Caco-2 (cell line): ENCODE measurements around the gene TPR. TPM values are rescaled to one million over a fixed set of nuclear protein-coding genes. Genes with fewer than 3 reads are reported as not detected.

Experiments used
- BruUV-seq: library from RNA; stranded (reverse); fragments of 400-500 nt; replicated peaks from 2 replicates; lab custom pipeline; 2021; lab: Mats Ljungman, UMichigan
- CTCF ChIA-PET: fragments of 300-600 bp; sonication (Branson Sonifier 250); formaldehyde crosslinking; loops from one replicate; lab custom pipeline; 2022; ENCODE audit warnings: antibody characterized with exemption; lab: Charles Lee
- POLR2A ChIA-PET: fragments of 300-600 bp; sonication (Branson Sonifier 250); formaldehyde crosslinking; loops from one replicate; lab custom pipeline; 2022; ENCODE audit warnings: antibody characterized with exemption; lab: Charles Lee
- DNase-seq, 2 experiments: peaks; one replicate each; pipeline versions ENCODE4 v3.0.0 to v3.0.0-alpha.2; 2020 to 2022
- H3K27me3 ChIP-seq: replicated peaks from 2 replicates; pipeline ENCODE4 v1.6.0; 2011; ENCODE audit warnings: low read length; ENCODE audit not compliant: control insufficient read depth, insufficient read depth
- H3K36me3 ChIP-seq: 2 replicates; pipeline ENCODE4 v1.5.1; 2011; ENCODE audit warnings: low read length; ENCODE audit not compliant: control insufficient read depth, insufficient read depth
- H3K4me1 ChIP-seq: fragments of 250-450 bp; sonication (Bioruptor Pico); 2 replicates; pipeline ENCODE4 v1.5.1; 2020; ENCODE audit warnings: mild to moderate bottlenecking
- H3K4me3 ChIP-seq: 2 replicates; pipeline ENCODE4 v1.5.1; 2011; ENCODE audit warnings: low read depth, mild to moderate bottlenecking, control low read depth, low read length
- H3K9me3 ChIP-seq: fragments of 250-450 bp; sonication (Bioruptor Pico); 2 replicates; pipeline ENCODE4 v1.5.1; 2020; ENCODE audit warnings: mild to moderate bottlenecking, moderate library complexity
- H3K27ac Mint-ChIP-seq: one replicate; pipeline ENCODE4 v1.8.0; 2022; ENCODE audit warnings: mixed read lengths; ENCODE audit not compliant: unreplicated experiment
- H3K27me3 Mint-ChIP-seq: one replicate; pipeline ENCODE4 v1.8.0; 2022; ENCODE audit warnings: mixed read lengths; ENCODE audit not compliant: insufficient read depth, unreplicated experiment
- H3K36me3 Mint-ChIP-seq: one replicate; pipeline ENCODE4 v1.8.0; 2022; ENCODE audit warnings: mild to moderate bottlenecking, mixed read lengths; ENCODE audit not compliant: insufficient read depth, unreplicated experiment
- H3K4me1 Mint-ChIP-seq: one replicate; pipeline ENCODE4 v1.8.0; 2022; ENCODE audit warnings: low read depth, mixed read lengths; ENCODE audit not compliant: unreplicated experiment
- H3K4me3 Mint-ChIP-seq: one replicate; pipeline ENCODE4 v1.8.0; 2022; ENCODE audit warnings: mild to moderate bottlenecking, moderate library complexity, mixed read lengths; ENCODE audit not compliant: unreplicated experiment
- H3K9me3 Mint-ChIP-seq: one replicate; pipeline ENCODE4 v1.8.0; 2022; ENCODE audit warnings: mixed read lengths; ENCODE audit not compliant: unreplicated experiment
- CTCF ChIP-seq, 2 experiments: fragments of 200-600 bp in 1 of 2; IDR thresholded peaks; 1 replicate in 1 of 2; 2 replicates in 1 of 2; pipeline versions ENCODE4 v1.5.1 to v1.8.0; 2011 to 2022; ENCODE audit warnings: antibody characterized with exemption in 1 of 2, control low read depth in 1 of 2, inconsistent platforms in 1 of 2, low read depth in 1 of 2, low read length in 1 of 2, mild to moderate bottlenecking in 1 of 2, moderate library complexity in 1 of 2; ENCODE audit not compliant: insufficient read depth in 1 of 2, severe bottlenecking in 1 of 2, unreplicated experiment in 1 of 2
- intact Hi-C: fragments of 100-400 bp; cut with micrococcal nuclease; formaldehyde crosslinking; loops from one replicate; pipeline ENCODE4 v1.10.0; 2022; ENCODE audit not compliant: unreplicated experiment
- total RNA-seq: library from RNA; stranded (reverse); gene quantifications from 2 replicates; pipeline ENCODE4 v1.2.3, GENCODE V29; 2022

Gene TPR
- total RNA-seq, 1 experiment from 2014 or later, result 178 TPM

- Mint-ChIP-seq H3K4me1 (peaks cover 7% of the 10 kb centered on the region), H3K9me3 (no peaks in the 10 kb centered on the region), H3K27me3 (peaks cover 4% of the 10 kb centered on the region), H3K36me3 (no peaks in the 10 kb centered on the region), H3K4me3 (no peak overlapping the region), H3K27ac (no peak overlapping the region)
- H3K4me3 ChIP-seq, result no peak overlapping the region
- BruUV-seq, result no TSS peak
- ChIA-PET CTCF (no interaction called here), POLR2A (no interaction called here)
- H3K4me1 ChIP-seq, result no peaks in the 10 kb centered on the region; the same call in 1 of the 2 replicates
- no peaks in the 10 kb centered on the region for H3K36me3 ChIP-seq
- no peaks in the 10 kb centered on the region for H3K27me3 ChIP-seq
- intact Hi-C loops, result no loop called here
- H3K9me3 ChIP-seq, result no peaks in the 10 kb centered on the region
- no peak for DNase-seq
- TF ChIP-seq CTCF (IDR thresholded peaks at IDR 0.05; ENCODE audit: insufficient read depth in 1 of 2, low read depth in 1 of 2, low read length in 1 of 2, severe bottlenecking in 1 of 2, unreplicated experiment in 1 of 2), result no peak
These were observed 99.2 kb downstream of the TPR start for GRCh38 chr1:186275822-186276221.

GRCh38 chr1:186272486-186272885 lies 102.6 kb downstream of the TPR start:
- Mint-ChIP-seq H3K4me3 (no peak overlapping the region), H3K27me3 (no peaks in the 10 kb centered on the region), H3K27ac (no peak overlapping the region), H3K9me3 (peaks cover 9% of the 10 kb centered on the region), H3K4me1 (peaks cover 7% of the 10 kb centered on the region), H3K36me3 (no peaks in the 10 kb centered on the region)
- ChIA-PET POLR2A (no interaction called here), CTCF (no interaction called here)
- Histone ChIP-seq H3K4me1 (no peaks in the 10 kb centered on the region; the same call in 1 of the 2 replicates), H3K36me3 (no peaks in the 10 kb centered on the region), H3K4me3 (no peak overlapping the region), H3K27me3 (no peaks in the 10 kb centered on the region), H3K9me3 (no peaks in the 10 kb centered on the region)
- no peak for DNase-seq
- no peak for TF ChIP-seq CTCF (IDR thresholded peaks at IDR 0.05; ENCODE audit: insufficient read depth in 1 of 2, low read depth in 1 of 2, low read length in 1 of 2, severe bottlenecking in 1 of 2, unreplicated experiment in 1 of 2)
- intact Hi-C loops, result no loop called here
- no TSS peak for BruUV-seq

DNA sequence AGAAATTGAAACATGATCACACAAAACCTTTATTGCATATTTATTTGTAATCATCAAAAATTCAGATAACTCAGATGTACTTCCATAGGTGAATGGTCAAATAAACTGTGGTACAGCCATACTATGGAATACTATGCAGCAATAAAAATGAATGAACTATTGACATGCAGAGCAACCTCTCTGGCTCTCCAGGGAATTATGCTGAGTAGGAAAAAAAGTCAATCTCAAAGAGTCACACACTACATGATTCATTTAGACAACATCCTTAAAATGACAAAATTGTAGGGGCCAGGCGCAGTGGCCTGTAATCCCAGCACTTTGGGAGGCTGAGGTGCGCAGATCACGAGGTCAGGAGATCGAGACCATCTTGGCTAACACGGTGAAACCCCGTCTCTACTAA lies 104.0 kb downstream of the TPR start:
- H3K9me3 ChIP-seq, result no peaks in the 10 kb centered on the region
- intact Hi-C loops, result no loop called here
- ChIA-PET CTCF (no interaction called here), POLR2A (no interaction called here)
- no peaks in the 10 kb centered on the region for H3K36me3 ChIP-seq
- no peaks in the 10 kb centered on the region for H3K27me3 ChIP-seq
- DNase-seq, result no peak
- Mint-ChIP-seq H3K36me3 (no peaks in the 10 kb centered on the region), H3K4me1 (peaks cover 7% of the 10 kb centered on the region), H3K27ac (no peak overlapping the region), H3K4me3 (no peak overlapping the region), H3K27me3 (no peaks in the 10 kb centered on the region), H3K9me3 (peaks cover 14% of the 10 kb centered on the region)
- TF ChIP-seq CTCF (IDR thresholded peaks at IDR 0.05; ENCODE audit: insufficient read depth in 1 of 2, low read depth in 1 of 2, low read length in 1 of 2, severe bottlenecking in 1 of 2, unreplicated experiment in 1 of 2), result no peak
- no TSS peak for BruUV-seq
- no peak overlapping the region for H3K4me3 ChIP-seq
- H3K4me1 ChIP-seq, result no peaks in the 10 kb centered on the region; the same call in 1 of the 2 replicates

Other genes starting within 250 kb of the TPR start
- 0.07 and 0.12 TPM in 2 replicates for gene PRG4, start 79.0 kb downstream of the TPR start, total RNA-seq
- 29.1 and 32.0 TPM in 2 replicates for gene ODR4, start 585 bp upstream of the TPR start, total RNA-seq
- not detected in 2 replicates for gene PDC, start 85.9 kb upstream of the TPR start, total RNA-seq